CD4-positive, alpha-beta memory T cell (primary cell): Measurements from ENCODE around the gene SYT7. TPM values are rescaled to one million over a fixed set of nuclear protein-coding genes. Genes with fewer than 3 reads are reported as not detected.
A peak's percentile ranks its signal among the peaks of the same experiment; 100 is the strongest.

ENCODE experiments used
- CTCF ChIA-PET: fragments of 350-600 bp; sonication (Branson Sonifier 250); formaldehyde crosslinking; loops from one replicate; lab custom pipeline; 2021; ENCODE audit warnings: inconsistent platforms; ENCODE audit not compliant: partially characterized antibody; lab: Charles Lee
- POLR2A ChIA-PET: fragments of 350-600 bp; sonication (Branson Sonifier 250); formaldehyde crosslinking; loops from one replicate; lab custom pipeline; 2021; ENCODE audit not compliant: partially characterized antibody; lab: Charles Lee
- DNase-seq, 5 donors: peaks; one replicate each; pipeline versions ENCODE4 v3.0.0 to v3.0.0-alpha.2; 2020 to 2022; ENCODE audit warnings: mixed read lengths in 1 of 5
- H3K27ac ChIP-seq: one replicate; pipeline ENCODE4 v1.7.0; 2013; ENCODE audit warnings: low read depth, low read length
- H3K27me3 ChIP-seq: 2 replicates; pipeline ENCODE4 v1.7.0; 2013; ENCODE audit warnings: mild to moderate bottlenecking, low read length, moderate library complexity; ENCODE audit not compliant: insufficient read depth
- H3K36me3 ChIP-seq: 2 replicates; pipeline ENCODE4 v1.7.0; 2013; ENCODE audit warnings: mild to moderate bottlenecking, low read length, moderate library complexity; ENCODE audit not compliant: insufficient read depth
- H3K4me1 ChIP-seq: 2 replicates; pipeline ENCODE4 v1.7.0; 2013; ENCODE audit warnings: mild to moderate bottlenecking, low read length, moderate library complexity; ENCODE audit not compliant: insufficient read depth
- H3K4me3 ChIP-seq, 2 donors: one replicate each; pipeline ENCODE4 v1.7.0; 2013; ENCODE audit warnings: low read length in 2 of 2, mild to moderate bottlenecking in 1 of 2
- H3K9me3 ChIP-seq, 2 donors: one replicate each; pipeline ENCODE4 v1.7.0; 2013; ENCODE audit warnings: low read length in 2 of 2, control low read depth in 1 of 2; ENCODE audit not compliant: control insufficient read depth in 1 of 2
- H3K27ac Mint-ChIP-seq, 7 donors: one replicate each; pipeline ENCODE4 v1.8.0; 2020 to 2021; ENCODE audit warnings: mixed read lengths in 7 of 7, mild to moderate bottlenecking in 6 of 7, inconsistent platforms in 3 of 7, moderate library complexity in 3 of 7
- H3K27me3 Mint-ChIP-seq, 2 donors: one replicate each; pipeline ENCODE4 v1.8.0; 2020 to 2021; ENCODE audit warnings: mixed read lengths in 2 of 2
- H3K36me3 Mint-ChIP-seq, 2 donors: one replicate each; pipeline ENCODE4 v1.8.0; 2020 to 2021; ENCODE audit warnings: mixed read lengths in 2 of 2, inconsistent platforms in 1 of 2, mild to moderate bottlenecking in 1 of 2
- H3K4me1 Mint-ChIP-seq, 4 donors: one replicate each; pipeline ENCODE4 v1.8.0; 2020 to 2021; ENCODE audit warnings: mixed read lengths in 4 of 4, mild to moderate bottlenecking in 1 of 4
- H3K4me3 Mint-ChIP-seq, 8 donors: one replicate each; pipeline ENCODE4 v1.8.0; 2020 to 2021; ENCODE audit warnings: mixed read lengths in 8 of 8, mild to moderate bottlenecking in 7 of 8, moderate library complexity in 6 of 8, inconsistent platforms in 3 of 8
- H3K9me3 Mint-ChIP-seq, 8 donors: one replicate each; pipeline ENCODE4 v1.8.0; 2020 to 2021; ENCODE audit warnings: mixed read lengths in 8 of 8, mild to moderate bottlenecking in 5 of 8, inconsistent platforms in 3 of 8, moderate library complexity in 1 of 8
- intact Hi-C: fragments of 100-400 bp; cut with micrococcal nuclease; formaldehyde crosslinking; loops from one replicate; pipeline ENCODE4 v1.15.1; 2023
- polyA plus RNA-seq, 2 donors: library from polyadenylated mRNA; unstranded; fragments of 300-500 nt; fragmentation: Illumina TruSeq; gene quantifications; one replicate each; pipeline ENCODE4 v1.2.3, GENCODE V29; 2021
- total RNA-seq, 2 experiments: library from RNA; stranded (reverse); gene quantifications; one replicate each; pipeline ENCODE4 v1.2.3, GENCODE V29; 2021

The SYT7 gene
- total and polyA plus RNA-seq, 4 experiments from 2014 or later: not detected

GRCh38 chr11:61589961-61590360, 9.1 kb upstream of the SYT7 start:
- intact Hi-C loops: no loop called here
- Mint-ChIP-seq H3K4me3 (peak overlapping the region in 6 of 8 donors; percentile 3 to 59 (median 31)), H3K27me3 (peaks cover 36 to 38% of the 10 kb centered on the region in 2 donors), H3K4me1 (peaks cover 8 to 19% (median 11%) of the 10 kb centered on the region in 4 donors), H3K27ac (no peak overlapping the region), H3K36me3 (no peaks in the 10 kb centered on the region), H3K9me3 (no peaks in the 10 kb centered on the region)
- no peak for DNase-seq
- H3K4me1 ChIP-seq: peaks cover 14% of the 10 kb centered on the region
- H3K27ac ChIP-seq: no peak overlapping the region
- H3K27me3 ChIP-seq: peaks cover 7% of the 10 kb centered on the region
- CTCF ChIA-PET: no interaction called here
- no peaks in the 10 kb centered on the region for H3K36me3 ChIP-seq
- no peak overlapping the region for H3K4me3 ChIP-seq
- POLR2A ChIA-PET: no interaction called here
- H3K9me3 ChIP-seq: no peaks in the 10 kb centered on the region

GRCh38 chr11:61588728-61589191, 7.9 kb upstream of the SYT7 start:
- H3K9me3 Mint-ChIP-seq: no peaks in the 10 kb centered on the region

GRCh38 chr11:61587951-61588727, 7.3 kb upstream of the SYT7 start:
- POLR2A ChIA-PET: interaction anchor here (1.3 kb wide), 1 partner anchor 11 kb away, joined by 5 read pairs; no protein-coding TSS in a partner anchor
- peak overlapping the region in 2 of 7 donors; percentile 18 to 44 for H3K27ac Mint-ChIP-seq

More at GRCh38 chr11:61588728-61589191, 7.9 kb upstream of the SYT7 start:
- Histone ChIP-seq H3K9me3 (no peaks in the 10 kb centered on the region), H3K27me3 (peaks cover 7% of the 10 kb centered on the region), H3K4me3 (peak overlapping the region in 1 of 2 donors; percentile 52), H3K4me1 (peaks cover 14% of the 10 kb centered on the region), H3K36me3 (no peaks in the 10 kb centered on the region), H3K27ac (no peak overlapping the region)
- no peak for DNase-seq
- no peaks in the 10 kb centered on the region for H3K36me3 Mint-ChIP-seq
- ChIA-PET CTCF (interaction anchor here (1.1 kb wide), 1 partner anchor 145 kb away, joined by 3 read pairs; no protein-coding TSS in a partner anchor), POLR2A (interaction anchor here (1.3 kb wide), 1 partner anchor 10 kb away, joined by 5 read pairs; no protein-coding TSS in a partner anchor)
- intact Hi-C loops: no loop called here
- H3K27ac Mint-ChIP-seq: peak overlapping the region in 2 of 7 donors; percentile 36 to 78
- peaks cover 8 to 19% (median 11%) of the 10 kb centered on the region in 4 donors for H3K4me1 Mint-ChIP-seq
- H3K4me3 Mint-ChIP-seq: peak overlapping the region; percentile 33 to 84 (median 80)
- peaks cover 34 to 35% of the 10 kb centered on the region in 2 donors for H3K27me3 Mint-ChIP-seq

GRCh38 chr11:61587541-61587941, 6.7 kb upstream of the SYT7 start:
- peak overlapping the region; percentile 49 to 86 (median 81) for H3K4me3 Mint-ChIP-seq
- H3K27ac Mint-ChIP-seq: no peak overlapping the region
- intact Hi-C loops: no loop called here
- Histone ChIP-seq H3K4me3 (peak overlapping the region in 1 of 2 donors; percentile 52), H3K4me1 (peaks cover 14% of the 10 kb centered on the region), H3K27me3 (peaks cover 7% of the 10 kb centered on the region), H3K9me3 (no peaks in the 10 kb centered on the region), H3K36me3 (no peaks in the 10 kb centered on the region), H3K27ac (no peak overlapping the region)
- POLR2A ChIA-PET: no interaction called here
- no peaks in the 10 kb centered on the region for H3K36me3 Mint-ChIP-seq
- H3K4me1 Mint-ChIP-seq: peaks cover 8 to 19% (median 12%) of the 10 kb centered on the region in 4 donors
- CTCF ChIA-PET: interaction anchor here (0.6 to 1.1 kb wide), 2 partner anchors 30 to 146 kb away, joined by 3 to 4 read pairs; no protein-coding TSS in a partner anchor
- peaks cover 32 to 33% of the 10 kb centered on the region in 2 donors for H3K27me3 Mint-ChIP-seq
- peaks cover 0 to 1% (median 0%) of the 10 kb centered on the region in 8 donors for H3K9me3 Mint-ChIP-seq
- peak in 3 of 5 donors; percentile 26 to 34 (median 28) for DNase-seq

More at GRCh38 chr11:61587951-61588727, 7.3 kb upstream of the SYT7 start:
- CTCF ChIA-PET: interaction anchor here (0.6 to 1.1 kb wide), 2 partner anchors 30 to 145 kb away, joined by 3 to 4 read pairs; no protein-coding TSS in a partner anchor
- Histone ChIP-seq H3K27ac (no peak overlapping the region), H3K9me3 (no peaks in the 10 kb centered on the region), H3K36me3 (no peaks in the 10 kb centered on the region), H3K4me1 (peaks cover 14% of the 10 kb centered on the region), H3K4me3 (peak overlapping the region; percentile 52), H3K27me3 (peaks cover 7% of the 10 kb centered on the region)
- peaks cover 32 to 33% of the 10 kb centered on the region in 2 donors for H3K27me3 Mint-ChIP-seq
- no peaks in the 10 kb centered on the region for H3K9me3 Mint-ChIP-seq
- H3K4me1 Mint-ChIP-seq: peaks cover 8 to 19% (median 11%) of the 10 kb centered on the region in 4 donors
- intact Hi-C loops: no loop called here
- peak overlapping the region; percentile 76 to 86 (median 82) for H3K4me3 Mint-ChIP-seq
- peak; percentile 46 to 66 (median 56) for DNase-seq
- no peaks in the 10 kb centered on the region for H3K36me3 Mint-ChIP-seq

GRCh38 chr11:61586792-61587430, 6.0 kb upstream of the SYT7 start:
- intact Hi-C loops: no loop called here
- POLR2A ChIA-PET: no interaction called here
- Mint-ChIP-seq H3K4me1 (peaks cover 9 to 25% (median 17%) of the 10 kb centered on the region in 4 donors), H3K4me3 (peak overlapping the region in 6 of 8 donors; percentile 9 to 67 (median 33)), H3K27ac (peak overlapping the region in 1 of 7 donors; percentile 43), H3K9me3 (peaks cover 0 to 4% (median 0%) of the 10 kb centered on the region in 8 donors), H3K36me3 (no peaks in the 10 kb centered on the region), H3K27me3 (peaks cover 31 to 33% of the 10 kb centered on the region in 2 donors)
- Histone ChIP-seq H3K4me1 (peaks cover 14% of the 10 kb centered on the region), H3K27me3 (peaks cover 7% of the 10 kb centered on the region), H3K4me3 (no peak overlapping the region), H3K36me3 (no peaks in the 10 kb centered on the region), H3K27ac (no peak overlapping the region), H3K9me3 (no peaks in the 10 kb centered on the region)
- DNase-seq: no peak
- CTCF ChIA-PET: no interaction called here

- Histone ChIP-seq H3K27me3 (peaks cover 9% of the 10 kb centered on the region), H3K4me3 (no peak overlapping the region), H3K27ac (no peak overlapping the region), H3K9me3 (no peaks in the 10 kb centered on the region), H3K4me1 (peaks cover 24% of the 10 kb centered on the region), H3K36me3 (no peaks in the 10 kb centered on the region)
- no peak for DNase-seq
- Mint-ChIP-seq H3K4me3 (no peak overlapping the region), H3K9me3 (peaks cover 0 to 4% (median 0%) of the 10 kb centered on the region in 8 donors), H3K36me3 (peaks cover 0 to 1% of the 10 kb centered on the region in 2 donors), H3K27ac (peak overlapping the region in 1 of 7 donors; percentile 55), H3K4me1 (peaks cover 14 to 31% (median 23%) of the 10 kb centered on the region in 4 donors), H3K27me3 (peaks cover 17 to 27% of the 10 kb centered on the region in 2 donors)
- ChIA-PET POLR2A (no interaction called here), CTCF (no interaction called here)
- intact Hi-C loops: no loop called here
These were observed 4.2 kb upstream of the SYT7 start for GRCh38 chr11:61585115-61585514.
